AG10803 (cell line): ENCODE data around the gene ZBTB16.

Source experiments
- DNase-seq: peaks from one replicate; pipeline ENCODE4 v3.0.0; 2010; ENCODE audit warnings: low read depth
- H3K4me3 ChIP-seq: 2 replicates; pipeline ENCODE4 v1.5.1; 2011; ENCODE audit warnings: mild to moderate bottlenecking, low read length, control low read depth
- TF ChIP-seq, protein P1 (sequence below): conservative IDR thresholded peaks from 2 replicates; pipeline ENCODE4 v1.5.1; 2011; ENCODE audit warnings: mild to moderate bottlenecking, low read length, control low read depth, inconsistent platforms

The ZBTB16 gene

DNA sequence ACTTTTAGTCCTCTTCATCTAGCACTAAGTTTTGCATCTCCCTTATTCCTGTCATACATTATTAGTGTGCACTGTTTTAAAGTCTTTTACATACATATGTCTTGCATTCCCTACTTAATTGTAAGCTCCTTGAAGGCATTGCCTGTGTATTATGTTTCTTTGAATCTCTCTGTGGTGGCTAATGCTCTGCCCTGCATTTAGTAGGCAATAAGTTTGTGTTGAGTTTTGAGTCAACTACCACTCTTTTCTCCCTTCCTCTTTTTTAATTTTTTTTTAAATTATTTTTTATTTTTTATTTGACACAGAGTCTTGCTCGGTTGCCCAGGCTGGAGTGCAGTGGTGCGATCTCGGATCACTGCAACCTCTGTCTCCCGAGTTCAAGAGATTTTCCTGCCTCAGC is 78.9 kb downstream of the ZBTB16 start:
- no peak overlapping the region for H3K4me3 ChIP-seq
- TF ChIP-seq, protein P1, sequence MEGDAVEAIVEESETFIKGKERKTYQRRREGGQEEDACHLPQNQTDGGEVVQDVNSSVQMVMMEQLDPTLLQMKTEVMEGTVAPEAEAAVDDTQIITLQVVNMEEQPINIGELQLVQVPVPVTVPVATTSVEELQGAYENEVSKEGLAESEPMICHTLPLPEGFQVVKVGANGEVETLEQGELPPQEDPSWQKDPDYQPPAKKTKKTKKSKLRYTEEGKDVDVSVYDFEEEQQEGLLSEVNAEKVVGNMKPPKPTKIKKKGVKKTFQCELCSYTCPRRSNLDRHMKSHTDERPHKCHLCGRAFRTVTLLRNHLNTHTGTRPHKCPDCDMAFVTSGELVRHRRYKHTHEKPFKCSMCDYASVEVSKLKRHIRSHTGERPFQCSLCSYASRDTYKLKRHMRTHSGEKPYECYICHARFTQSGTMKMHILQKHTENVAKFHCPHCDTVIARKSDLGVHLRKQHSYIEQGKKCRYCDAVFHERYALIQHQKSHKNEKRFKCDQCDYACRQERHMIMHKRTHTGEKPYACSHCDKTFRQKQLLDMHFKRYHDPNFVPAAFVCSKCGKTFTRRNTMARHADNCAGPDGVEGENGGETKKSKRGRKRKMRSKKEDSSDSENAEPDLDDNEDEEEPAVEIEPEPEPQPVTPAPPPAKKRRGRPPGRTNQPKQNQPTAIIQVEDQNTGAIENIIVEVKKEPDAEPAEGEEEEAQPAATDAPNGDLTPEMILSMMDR: no peak
- no peak for DNase-seq

DNA sequence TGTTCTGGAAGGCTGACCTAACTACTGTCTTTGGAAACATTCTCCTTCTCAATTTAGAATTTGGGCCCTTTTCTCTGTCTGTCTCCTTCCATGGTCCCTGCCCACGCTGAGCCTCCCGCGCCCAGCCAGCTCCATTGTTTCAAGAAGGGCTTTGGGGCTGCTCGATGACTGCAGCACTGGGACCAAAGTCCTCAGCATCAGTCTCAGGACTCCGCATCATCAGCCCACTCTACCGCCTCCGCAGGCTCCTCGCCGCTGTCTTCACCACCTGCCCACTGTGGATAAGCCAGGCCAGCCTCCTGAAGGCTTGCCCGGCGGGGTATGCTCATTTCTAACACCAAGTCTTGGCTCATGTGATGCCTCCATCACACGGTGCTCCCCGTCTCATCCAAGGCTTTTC is 81.3 kb downstream of the ZBTB16 start:
- TF ChIP-seq, protein P1: no peak
- H3K4me3 ChIP-seq: no peak overlapping the region
- DNase-seq: no peak

DNA sequence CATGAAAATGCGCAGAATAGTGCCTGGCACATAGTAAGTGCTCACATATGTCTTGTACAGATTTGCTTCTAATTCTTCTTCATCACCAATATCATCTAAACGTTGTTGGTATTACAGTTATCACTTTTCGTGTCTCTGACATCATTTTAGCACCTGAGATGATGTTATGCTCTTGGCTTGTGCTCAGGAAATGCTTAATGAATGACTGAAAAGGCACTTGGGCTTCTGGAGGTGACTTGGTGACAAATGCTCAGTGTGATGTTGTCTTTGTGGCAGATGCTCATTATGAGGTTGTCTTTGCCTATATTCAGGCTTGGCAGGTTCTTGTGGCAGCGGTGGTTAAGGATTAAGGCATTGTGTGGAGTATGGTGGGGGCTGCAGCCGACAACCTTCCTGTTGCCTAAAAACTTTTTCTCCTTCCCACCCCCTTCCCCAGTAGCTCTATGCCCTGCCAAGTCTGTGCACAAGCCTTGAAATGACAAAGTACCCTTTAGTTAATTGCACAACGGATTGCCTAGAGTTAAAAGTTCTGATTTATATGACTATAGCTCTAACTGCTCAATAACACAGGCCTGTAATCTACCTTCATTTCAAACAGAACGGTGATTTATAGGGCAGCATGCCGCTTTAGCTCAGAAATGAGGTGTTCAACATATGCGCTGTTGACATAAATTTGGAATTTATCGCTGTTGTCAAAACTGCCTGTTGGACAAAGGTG is 82.5 kb downstream of the ZBTB16 start:
- DNase-seq: no peak
- H3K4me3 ChIP-seq: no peak overlapping the region

DNA sequence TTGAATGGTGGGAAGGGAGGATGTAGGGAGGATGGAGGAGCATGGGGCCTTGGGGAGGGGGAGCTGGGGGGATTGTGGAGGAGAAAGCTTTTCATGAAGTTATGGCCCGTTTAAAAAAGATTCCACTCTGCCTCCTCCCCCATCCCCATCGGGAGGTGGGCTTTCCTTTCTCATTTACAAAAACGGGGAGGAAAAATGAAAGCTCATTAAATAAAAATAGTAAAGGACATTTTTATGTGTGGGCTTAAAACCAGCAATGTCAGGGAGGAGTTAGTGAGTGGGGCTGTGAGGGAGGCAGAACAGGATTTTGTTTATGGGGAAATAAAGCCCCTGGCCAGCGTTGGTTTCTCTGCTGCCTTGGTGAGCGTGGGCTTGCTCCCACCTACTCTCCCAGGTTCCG is 83.2 kb downstream of the ZBTB16 start:
- no peak overlapping the region for H3K4me3 ChIP-seq
- TF ChIP-seq, protein P1: no peak
- no peak for DNase-seq

More for the DNA sequence above, 82.5 kb downstream of the ZBTB16 start:
- TF ChIP-seq, protein P1: no peak

DNA sequence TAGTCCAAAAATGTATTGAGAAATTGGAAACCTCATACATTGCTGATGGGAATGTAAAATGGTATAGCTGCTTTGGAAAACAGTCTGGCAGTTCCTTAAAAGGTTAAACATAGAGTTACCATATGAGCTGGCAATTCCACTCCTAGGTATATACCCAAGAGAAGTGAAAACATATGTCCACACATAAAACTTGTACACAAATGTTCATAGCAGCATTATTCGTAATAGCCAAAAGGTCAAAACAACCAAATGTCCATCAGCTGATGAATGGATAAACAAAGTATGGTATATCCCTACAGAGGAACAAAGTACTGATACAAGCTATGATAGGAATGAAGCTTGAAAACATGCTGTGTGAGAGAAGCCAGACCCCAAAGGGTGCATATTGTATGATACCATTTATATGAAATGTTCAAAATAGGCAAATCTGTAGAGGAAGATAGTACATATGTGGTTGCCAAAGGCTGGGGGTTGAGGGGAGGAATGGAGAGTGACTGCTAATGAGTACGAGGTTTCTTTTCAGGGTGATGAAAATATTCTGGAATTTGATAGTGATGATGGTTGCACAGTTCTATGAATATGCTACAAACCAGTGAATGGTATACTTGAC is 85.8 kb downstream of the ZBTB16 start:
- no peak for DNase-seq
- no peak overlapping the region for H3K4me3 ChIP-seq
- TF ChIP-seq, protein P1: no peak

DNA sequence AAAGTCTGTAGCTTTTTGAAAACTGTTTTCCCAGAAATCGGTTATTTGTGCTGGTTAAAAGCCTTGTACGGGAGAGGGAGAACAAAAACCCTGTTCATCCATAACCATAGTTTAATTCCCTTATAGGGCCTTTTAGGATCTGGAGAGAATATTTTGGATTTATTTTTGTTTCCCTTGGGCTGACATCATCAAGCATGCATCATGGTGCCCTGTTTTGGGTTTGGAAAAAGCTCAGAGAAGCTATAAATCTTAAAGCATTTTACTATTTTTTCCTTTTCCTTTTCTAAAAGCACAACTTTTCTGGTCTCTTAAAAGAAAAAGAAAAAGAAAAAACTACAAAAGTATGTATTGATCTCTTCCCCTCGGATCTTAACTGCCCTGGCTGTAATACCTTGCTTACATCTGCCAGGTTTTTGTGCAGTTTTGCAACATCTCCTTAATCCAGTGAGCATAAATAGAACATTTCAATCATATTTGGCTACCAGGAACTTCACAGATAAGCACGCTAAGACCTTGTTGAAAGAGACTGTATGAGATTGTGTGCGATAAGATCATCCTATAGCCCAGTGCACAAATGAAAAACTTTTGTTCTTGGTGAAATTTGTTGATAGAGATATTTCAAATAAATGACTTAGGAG is 88.0 kb downstream of the ZBTB16 start:
- DNase-seq: no peak
- TF ChIP-seq, protein P1: no peak
- no peak overlapping the region for H3K4me3 ChIP-seq

DNA sequence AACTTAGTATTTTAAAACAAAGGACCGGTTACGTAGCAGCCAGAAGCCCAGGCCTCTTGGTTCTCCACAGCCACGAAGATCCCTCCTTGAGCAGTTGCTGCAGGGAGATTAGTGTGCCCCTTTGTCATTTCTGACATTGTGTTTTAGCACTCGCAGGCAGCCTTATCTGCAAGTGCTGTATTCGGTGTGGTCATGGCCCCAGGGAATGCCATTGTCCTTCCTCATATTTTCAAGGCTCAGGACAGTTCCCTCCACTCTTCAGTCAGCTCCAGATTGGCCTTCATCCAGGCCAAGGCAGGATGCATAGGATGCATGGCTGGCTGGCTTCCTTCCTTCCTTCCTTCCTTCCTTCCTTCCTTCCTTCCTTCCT is 88.5 kb downstream of the ZBTB16 start:
- no peak overlapping the region for H3K4me3 ChIP-seq
- DNase-seq: no peak
- TF ChIP-seq, protein P1: no peak
